ENCODE measurements around the gene TRIO. TPM values are rescaled to one million over a fixed set of nuclear protein-coding genes. Genes with fewer than 3 reads are reported as not detected.
A peak's percentile ranks its signal among the peaks of the same experiment; 100 is the strongest.

The TRIO gene
- total RNA-seq, 1 experiment from 2014 or later: 88.8 TPM

- peak; percentile 93 for ATAC-seq
Observed at GRCh38 chr5:14236757-14237156, 93.6 kb downstream of the TRIO start.

More at GRCh38 chr5:14236757-14237156, 93.6 kb downstream of the TRIO start:
- Mint-ChIP-seq H3K4me1 (peaks cover 62% of the 10 kb centered on the region), H3K27me3 (ENCODE audit: low read depth) (no peaks in the 10 kb centered on the region), H3K4me3 (no peak overlapping the region; the same call in 1 of the 2 replicates), H3K36me3 (no peaks in the 10 kb centered on the region), H3K9me3 (no peaks in the 10 kb centered on the region), H3K27ac (peak overlapping the region; percentile 5)
- no peak for TF ChIP-seq ZNF512 (CRISPR knock-in tag; IDR thresholded peaks at IDR 0.05; ENCODE audit: borderline replicate concordance)
- TF ChIP-seq OVOL2 (CRISPR knock-in tag; IDR thresholded peaks at IDR 0.05; ENCODE audit: borderline replicate concordance): no peak
- TF ChIP-seq ZNF416 (CRISPR knock-in tag; IDR thresholded peaks at IDR 0.05): no peak
- TF ChIP-seq PRDM15 (CRISPR knock-in tag; IDR thresholded peaks at IDR 0.05): no peak
- no peak for TF ChIP-seq ARID4B (CRISPR knock-in tag; IDR thresholded peaks at IDR 0.05; ENCODE audit: borderline replicate concordance)
- no peak for TF ChIP-seq PRRX2 (CRISPR knock-in tag; IDR thresholded peaks at IDR 0.05)
- TF ChIP-seq SOX15 (CRISPR knock-in tag; IDR thresholded peaks at IDR 0.05): no peak
- TF ChIP-seq GTF2I (CRISPR knock-in tag; conservative IDR thresholded peaks at IDR 0.05): no peak
- no peak for TF ChIP-seq FOXP1 (CRISPR knock-in tag; IDR thresholded peaks at IDR 0.05; ENCODE audit: borderline replicate concordance)
- TF ChIP-seq TEAD4 (CRISPR knock-in tag; IDR thresholded peaks at IDR 0.05): no peak
- no peak for DNase-seq (ENCODE audit: low spot score)
- ChIA-PET CTCF (interaction anchor here (0.5 to 1.9 kb wide), 4 partner anchors 10 to 758 kb away, joined by 3 to 4 read pairs (median 4); no protein-coding TSS in a partner anchor), POLR2A (no interaction called here)
